Spleen (tissue), 11 donors: ENCODE results near the gene NPBWR2. TPM values are rescaled to one million over a fixed set of nuclear protein-coding genes. Genes with fewer than 3 reads are reported as not detected.
A peak's percentile ranks its signal among the peaks of the same experiment; 100 is the strongest.

Source experiments
- DNase-seq: peaks from one replicate; pipeline ENCODE4 v3.0.0-alpha.2; 2020
- H3K27ac ChIP-seq, 8 donors: fragments of 200-600 bp; sonication (generic) in 7 of 8; 1 replicate in 4 of 8; 2 replicates in 4 of 8; pipeline versions ENCODE4 v1.5.0 to v1.8.0; 2016 to 2021; ENCODE audit warnings: inconsistent platforms in 4 of 8, mild to moderate bottlenecking in 4 of 8, moderate library complexity in 1 of 8
- H3K27me3 ChIP-seq, 7 donors: fragments of 200-600 bp; sonication (generic) in 6 of 7; replicated peaks in 1 of 7; 1 replicate in 4 of 7; 2 replicates in 3 of 7; pipeline versions ENCODE4 v1.5.0 to v1.8.0; 2016 to 2021; ENCODE audit warnings: inconsistent platforms in 3 of 7, mild to moderate bottlenecking in 1 of 7
- H3K36me3 ChIP-seq, 6 donors: fragments of 200-600 bp; sonication (generic) in 5 of 6; 1 replicate in 4 of 6; 2 replicates in 2 of 6; pipeline versions ENCODE4 v1.5.0 to v1.8.0; 2016 to 2021; ENCODE audit warnings: inconsistent platforms in 2 of 6
- H3K4me1 ChIP-seq, 6 donors: fragments of 200-600 bp; sonication (generic) in 5 of 6; 1 replicate in 3 of 6; 2 replicates in 3 of 6; pipeline versions ENCODE4 v1.5.0 to v1.8.0; 2016 to 2021; ENCODE audit warnings: inconsistent platforms in 3 of 6
- H3K4me3 ChIP-seq, 8 donors: fragments of 200-600 bp; sonication (generic) in 7 of 8; 1 replicate in 4 of 8; 2 replicates in 4 of 8; pipeline versions ENCODE4 v1.5.0 to v1.8.0; 2016 to 2021; ENCODE audit warnings: inconsistent platforms in 4 of 8, mild to moderate bottlenecking in 4 of 8, moderate library complexity in 2 of 8
- H3K9me3 ChIP-seq, 8 donors: fragments of 200-600 bp; sonication (generic) in 7 of 8; 1 replicate in 4 of 8; 2 replicates in 4 of 8; pipeline versions ENCODE4 v1.5.0 to v1.8.0; 2016 to 2021; ENCODE audit warnings: inconsistent platforms in 4 of 8
- POLR2A ChIP-seq, 3 donors: fragments of 450-650 bp; IDR thresholded peaks; one replicate each; pipeline ENCODE4 v1.5.1; 2017; ENCODE audit warnings: antibody characterized with exemption in 3 of 3, mild to moderate bottlenecking in 1 of 3
- POLR2AphosphoS5 ChIP-seq, 3 donors: sonication (generic); formaldehyde crosslinking; IDR thresholded peaks; one replicate each; pipeline ENCODE4 v1.5.1; 2017; ENCODE audit warnings: antibody characterized with exemption in 3 of 3
- WGBS, 5 donors: extraction: QIAGEN DNeasy Blood & Tissue Kit in 3 of 5; methylation state at CpG; one replicate each; pipeline versions ENCODE4 v1.1.5 to v1.1.7; 2013 to 2018; 5-methylcytosine and 5-hydroxymethylcytosine counted together
- intact Hi-C: fragments of 100-400 bp; cut with DNase I; formaldehyde crosslinking; loops from one replicate; pipeline ENCODE4 v1.15.0; 2023; ENCODE audit warnings: low total_unique reads
- polyA plus RNA-seq, 3 donors: library from polyadenylated mRNA; stranded (reverse); fragments of 200-250 nt; gene quantifications; one replicate each; pipeline ENCODE4 v1.2.1, GENCODE V29; 2013
- total RNA-seq, 7 donors: library from RNA; depleted of rRNA in 3 of 7; stranded (reverse); fragments of >200 nt in 3 of 7; fragmentation: NEBNext Ultra II Directional in 4 of 7; extraction: Animal tissue kit (Norgen Biotek cat#: 25700) in 4 of 7; gene quantifications; one replicate each; pipeline versions ENCODE4 v1.1.0 to v1.2.1, GENCODE V29; 2016 to 2021
- TF ChIP-seq, protein P1 (sequence below), 11 experiments: fragments of 200-600 bp in 7 of 11; fragments of 450-650 bp in 4 of 11; sonication (generic) in 4 of 11; IDR thresholded peaks in 8 of 11; conservative IDR thresholded peaks in 3 of 11; 1 replicate in 7 of 11; 2 replicates in 4 of 11; pipeline versions ENCODE4 v1.4.0 to v1.8.0; 2016 to 2021; ENCODE audit warnings: antibody characterized with exemption in 11 of 11, inconsistent platforms in 4 of 11, mild to moderate bottlenecking in 1 of 11
- donor health status: healthy with polysubstance abuse.
- donor health status: DM: no; HTN: no; CAD: no; lungs with moderate emphysema.
- donor health status: DM: no; HTN: no; CAD: no.
- donor health status: Bipolar disorder and iron deficiency.
- donor health status: healthy.
- donor health status: DM: no; HTN: no; CAD: no.
- donor health status: DM: yes; HTN: yes; CAD: no.

Gene NPBWR2
- total and polyA plus RNA-seq, 10 donors = 0.26 TPM; not detected in 9

DNA sequence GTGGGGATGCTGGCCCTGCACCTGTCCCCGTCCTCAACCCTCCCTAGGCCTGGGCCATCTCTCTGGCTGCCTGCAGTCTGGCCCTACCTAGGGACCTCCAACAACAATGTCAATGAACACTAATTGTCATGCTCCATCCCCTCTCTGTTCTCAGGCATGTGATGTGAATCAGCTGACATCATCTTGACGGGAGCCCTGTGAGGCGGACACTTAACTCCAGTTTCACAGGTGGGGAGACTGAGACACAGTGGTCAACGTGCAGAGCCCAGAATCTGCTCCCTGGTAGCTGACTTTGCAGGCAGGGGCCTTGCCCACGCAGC lies 45.1 kb downstream of the NPBWR2 start:
- Histone ChIP-seq H3K4me3 (peak overlapping the region in 7 of 8 donors; percentile 50 to 98 (median 88)), H3K36me3 (no peaks in the 10 kb centered on the region), H3K4me1 (peaks cover 25 to 68% (median 63%) of the 10 kb centered on the region in 6 donors), H3K9me3 (no peaks in the 10 kb centered on the region), H3K27ac (peak overlapping the region; percentile 55 to 88 (median 82)), H3K27me3 (peaks cover 0 to 5% (median 0%) of the 10 kb centered on the region in 7 donors)
- 59 to 69% (median 68%) methylated on average over 3 to 5 of the region's 5 CpGs for WGBS, 5 donors
- intact Hi-C loops = loop anchor here (5.0 kb wide), 1 partner anchor 80 kb away; the partner anchor contains the start of gene PRPF6
- TF ChIP-seq POLR2AphosphoS5 (IDR thresholded peaks at IDR 0.05) (no peak), POLR2A (IDR thresholded peaks at IDR 0.05) (no peak)
- TF ChIP-seq, protein P1, sequence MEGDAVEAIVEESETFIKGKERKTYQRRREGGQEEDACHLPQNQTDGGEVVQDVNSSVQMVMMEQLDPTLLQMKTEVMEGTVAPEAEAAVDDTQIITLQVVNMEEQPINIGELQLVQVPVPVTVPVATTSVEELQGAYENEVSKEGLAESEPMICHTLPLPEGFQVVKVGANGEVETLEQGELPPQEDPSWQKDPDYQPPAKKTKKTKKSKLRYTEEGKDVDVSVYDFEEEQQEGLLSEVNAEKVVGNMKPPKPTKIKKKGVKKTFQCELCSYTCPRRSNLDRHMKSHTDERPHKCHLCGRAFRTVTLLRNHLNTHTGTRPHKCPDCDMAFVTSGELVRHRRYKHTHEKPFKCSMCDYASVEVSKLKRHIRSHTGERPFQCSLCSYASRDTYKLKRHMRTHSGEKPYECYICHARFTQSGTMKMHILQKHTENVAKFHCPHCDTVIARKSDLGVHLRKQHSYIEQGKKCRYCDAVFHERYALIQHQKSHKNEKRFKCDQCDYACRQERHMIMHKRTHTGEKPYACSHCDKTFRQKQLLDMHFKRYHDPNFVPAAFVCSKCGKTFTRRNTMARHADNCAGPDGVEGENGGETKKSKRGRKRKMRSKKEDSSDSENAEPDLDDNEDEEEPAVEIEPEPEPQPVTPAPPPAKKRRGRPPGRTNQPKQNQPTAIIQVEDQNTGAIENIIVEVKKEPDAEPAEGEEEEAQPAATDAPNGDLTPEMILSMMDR (IDR thresholded peaks at IDR 0.05 in 8 of 11, conservative IDR thresholded peaks at IDR 0.05 in 3 of 11) = no peak
- no peak for DNase-seq

DNA sequence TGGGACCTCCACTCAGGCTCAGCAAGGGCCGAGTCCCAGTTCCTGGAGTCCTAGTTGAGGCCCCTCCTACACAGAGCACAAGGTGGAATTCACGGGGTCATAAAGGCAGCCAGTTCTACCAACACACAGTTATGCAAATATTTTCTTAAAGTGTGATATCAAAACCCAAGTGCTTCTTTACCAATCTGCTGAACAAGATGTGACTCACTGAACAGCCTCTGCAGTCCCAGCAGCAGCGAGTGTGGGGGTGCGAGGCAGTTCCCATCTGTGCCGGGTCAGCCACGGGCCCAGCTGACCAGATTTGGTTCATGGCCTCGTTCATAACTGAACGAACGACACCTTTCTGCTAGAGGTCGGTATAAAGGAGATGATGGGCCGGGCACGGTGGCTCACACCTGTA lies 48.8 kb downstream of the NPBWR2 start:
- H3K27me3 ChIP-seq = peaks cover 0 to 38% (median 0%) of the 10 kb centered on the region in 7 donors
- H3K36me3 ChIP-seq = no peaks in the 10 kb centered on the region
- H3K9me3 ChIP-seq = no peaks in the 10 kb centered on the region
- WGBS, 5 donors = 65 to 84% (median 74%) methylated on average over 12 of the region's 12 CpGs
- intact Hi-C loops = no loop called here
- H3K4me3 ChIP-seq = peak overlapping the region in 1 of 8 donors; percentile 57
- peak overlapping the region in 4 of 8 donors; percentile 83 to 91 (median 87) for H3K27ac ChIP-seq
- H3K4me1 ChIP-seq = peaks cover 12 to 68% (median 61%) of the 10 kb centered on the region in 6 donors
- no peak for TF ChIP-seq POLR2AphosphoS5 (IDR thresholded peaks at IDR 0.05)
- TF ChIP-seq, protein P1 (IDR thresholded peaks at IDR 0.05 in 8 of 11, conservative IDR thresholded peaks at IDR 0.05 in 3 of 11) = no peak
- TF ChIP-seq POLR2A (IDR thresholded peaks at IDR 0.05) = no peak
- DNase-seq = no peak

DNA sequence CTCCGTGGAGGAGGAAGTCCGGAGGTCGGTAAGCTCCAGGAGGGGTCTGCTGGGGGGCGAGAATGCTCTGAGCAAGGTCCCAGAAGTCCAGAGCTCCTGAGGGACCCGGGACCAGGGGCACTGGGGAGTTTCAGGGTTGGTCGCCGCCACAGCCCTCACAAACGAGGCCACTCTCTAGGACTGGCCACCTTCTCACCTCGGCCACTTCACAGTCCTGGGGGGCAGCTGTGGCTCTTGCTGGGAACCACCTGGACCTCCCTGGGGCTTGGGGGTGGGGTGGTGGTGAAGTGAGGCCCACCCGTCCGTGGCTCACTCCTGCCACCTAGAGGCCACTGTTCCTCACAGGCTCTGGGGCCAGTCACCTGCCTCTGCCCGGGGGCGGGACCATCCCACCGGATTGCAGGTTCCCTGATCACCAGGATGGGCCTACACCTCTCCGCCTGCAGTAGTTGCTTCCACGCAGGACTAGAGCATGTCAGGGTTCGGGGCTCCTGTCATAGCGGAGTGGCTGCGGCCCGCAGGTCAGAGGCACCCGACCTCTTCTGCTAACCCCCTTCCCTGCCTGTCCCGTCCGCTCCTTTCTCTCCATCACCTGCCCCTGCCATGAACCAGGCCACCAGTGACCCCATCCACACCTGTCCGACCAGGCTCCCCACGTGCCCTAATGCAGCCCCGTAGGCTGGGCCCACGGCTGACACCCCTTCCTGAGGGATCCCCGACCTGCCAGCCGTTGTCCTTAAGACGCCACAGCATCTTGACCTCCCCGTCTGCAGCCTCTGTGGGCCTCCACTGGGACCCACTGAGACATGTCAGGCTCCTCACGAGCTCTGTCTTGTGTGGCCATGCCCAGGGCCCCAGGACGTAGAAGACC lies 49.5 kb downstream of the NPBWR2 start:
- peak; percentile 95 for DNase-seq
- Histone ChIP-seq H3K27ac (peak overlapping the region; percentile 67 to 91 (median 85)), H3K4me3 (peak overlapping the region in 6 of 8 donors; percentile 8 to 57 (median 25)), H3K9me3 (no peaks in the 10 kb centered on the region), H3K4me1 (peaks cover 12 to 70% (median 63%) of the 10 kb centered on the region in 6 donors), H3K36me3 (no peaks in the 10 kb centered on the region), H3K27me3 (peaks cover 0 to 45% (median 0%) of the 10 kb centered on the region in 7 donors)
- 33 to 58% (median 39%) methylated on average over 17 to 33 of the region's 33 CpGs for WGBS, 5 donors
- intact Hi-C loops = no loop called here
- TF ChIP-seq, protein P1 (IDR thresholded peaks at IDR 0.05 in 8 of 11, conservative IDR thresholded peaks at IDR 0.05 in 3 of 11) = peak; percentile 72 to 96 (median 90)
- TF ChIP-seq POLR2AphosphoS5 (IDR thresholded peaks at IDR 0.05) (peak; percentile 32 to 38 (median 37)), POLR2A (IDR thresholded peaks at IDR 0.05) (no peak)
